CD4-positive, alpha-beta T cell treated with Interleukin-10 for 1 hour (primary cell): ENCODE results near the gene PSMB7.

Experiments used
- DNase-seq: peaks from one replicate; pipeline ENCODE4 v3.0.0-alpha.2; 2020

PSMB7 gene

GRCh38 chr9:124377551-124378406 lies 37.5 kb downstream of the PSMB7 start:
- no peak for DNase-seq

GRCh38 chr9:124376329-124376728 lies 38.9 kb downstream of the PSMB7 start:
- DNase-seq, result no peak

GRCh38 chr9:124375726-124376125 lies 39.5 kb downstream of the PSMB7 start:
- DNase-seq, result no peak

GRCh38 chr9:124373851-124374250 lies 41.4 kb downstream of the PSMB7 start:
- no peak for DNase-seq

- DNase-seq, result no peak
Observed at GRCh38 chr9:124373386-124373785, 41.9 kb downstream of the PSMB7 start.

- DNase-seq, result no peak
Observed at GRCh38 chr9:124372038-124372437, 43.2 kb downstream of the PSMB7 start.

GRCh38 chr9:124370896-124371582 lies 44.2 kb downstream of the PSMB7 start:
- no peak for DNase-seq

- DNase-seq, result no peak
Observed at GRCh38 chr9:124369231-124369797, 45.9 kb downstream of the PSMB7 start.

GRCh38 chr9:124368692-124369091 lies 46.5 kb downstream of the PSMB7 start:
- no peak for DNase-seq

- no peak for DNase-seq
Observed at GRCh38 chr9:124366476-124367220, 48.6 kb downstream of the PSMB7 start.

- DNase-seq, result no peak
Observed at GRCh38 chr9:124365036-124365435, 50.2 kb downstream of the PSMB7 start.

GRCh38 chr9:124364141-124364540 lies 51.1 kb downstream of the PSMB7 start:
- DNase-seq, result no peak

GRCh38 chr9:124363326-124364096 lies 51.7 kb downstream of the PSMB7 start:
- DNase-seq, result no peak

GRCh38 chr9:124361128-124361527 lies 54.1 kb downstream of the PSMB7 start:
- no peak for DNase-seq

- DNase-seq, result no peak
Observed at GRCh38 chr9:124359855-124360678, 55.2 kb downstream of the PSMB7 start.

- DNase-seq, result no peak
Observed at GRCh38 chr9:124359426-124359825, 55.8 kb downstream of the PSMB7 start.

GRCh38 chr9:124358631-124359030 lies 56.6 kb downstream of the PSMB7 start:
- no peak for DNase-seq

GRCh38 chr9:124357721-124358361 lies 57.4 kb downstream of the PSMB7 start:
- no peak for DNase-seq

GRCh38 chr9:124356745-124357390 lies 58.4 kb downstream of the PSMB7 start:
- DNase-seq, result no peak
